Kidney glomerular epithelial cell (primary cell): ENCODE results near the gene ALK.
"Not testable (repeated sequence)": the region's sequence is repeated elsewhere in the genome, so short reads cannot be mapped to it uniquely, and the experiment has no call there.

Experiments
- DNase-seq: peaks from one replicate; lab custom pipeline; 2025; lab: John Stamatoyannopoulos, UW

The ALK gene

DNA sequence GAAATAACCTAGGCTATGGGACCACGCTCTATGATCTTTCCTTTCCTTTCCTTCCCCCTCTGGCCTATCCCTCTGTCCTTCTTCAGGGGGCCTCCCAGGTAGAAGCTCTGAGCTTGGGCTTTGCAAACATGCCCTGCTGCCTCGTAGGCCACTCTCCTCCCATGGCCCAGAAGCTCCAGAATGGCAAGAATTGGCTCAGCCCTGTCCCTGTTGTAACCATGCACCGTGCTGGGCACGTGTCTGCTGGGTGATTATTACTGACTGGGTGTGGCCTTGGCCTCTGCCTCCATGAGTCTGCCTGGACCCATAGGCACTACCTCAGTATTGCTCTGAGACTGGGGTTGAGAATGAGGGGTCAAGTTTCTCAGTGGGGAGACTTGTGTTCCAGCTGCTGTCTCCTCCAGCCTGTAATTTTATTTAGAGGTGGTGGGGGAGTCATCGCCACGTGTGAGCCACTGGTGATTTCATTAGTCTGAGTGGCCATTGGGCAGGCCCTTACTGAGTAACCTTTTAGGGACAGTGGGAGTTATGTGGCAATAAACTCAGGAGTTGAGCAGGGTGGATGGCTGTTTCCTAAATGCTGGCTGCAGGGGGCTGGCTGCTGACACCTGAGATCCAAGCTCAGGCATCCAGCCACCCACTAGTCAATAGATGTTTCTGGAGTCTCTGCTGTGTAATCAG, 648.2 kb downstream of the ALK start:
- no peak for DNase-seq

DNA sequence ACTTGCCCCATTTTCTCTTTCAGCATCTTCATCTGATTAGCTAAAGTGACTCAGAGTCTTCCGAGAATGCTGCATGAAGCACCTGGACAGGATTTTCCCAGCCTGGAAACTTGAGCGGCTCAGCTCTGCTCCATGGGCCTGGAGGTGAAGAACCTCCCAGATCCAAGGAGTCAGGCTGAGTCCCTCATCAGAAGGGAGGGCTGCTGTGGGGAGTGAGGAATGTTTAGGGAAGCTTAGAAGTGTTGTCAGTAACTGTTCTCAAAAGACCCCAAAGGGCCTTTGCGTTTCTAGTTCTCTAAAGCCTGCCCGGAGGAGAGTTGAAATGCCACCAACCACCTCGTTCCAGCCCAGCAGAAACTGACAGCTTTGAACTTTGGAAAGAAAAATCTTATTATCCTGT, 649.1 kb downstream of the ALK start:
- DNase-seq, result no peak

DNA sequence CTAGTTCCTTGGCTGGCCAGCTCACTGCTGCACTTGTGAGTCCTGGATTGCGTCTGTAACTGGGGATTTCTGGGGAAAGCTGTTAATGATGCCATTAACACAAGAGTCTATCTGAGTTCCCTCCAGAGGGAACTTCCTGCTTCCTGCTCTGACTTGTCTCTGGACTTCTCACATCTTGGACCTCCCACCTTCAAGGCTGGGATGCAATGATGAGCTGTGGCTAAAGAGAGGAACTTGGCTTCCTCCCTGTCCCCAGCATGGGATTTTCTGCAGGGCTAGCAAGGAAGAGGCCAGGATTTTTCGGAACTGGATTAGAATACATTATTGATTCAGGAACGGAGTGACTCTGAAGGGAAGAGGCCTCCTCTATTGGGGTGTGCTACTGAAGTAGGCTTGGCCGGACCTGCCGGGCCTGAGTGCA, 650.7 kb downstream of the ALK start:
- no peak for DNase-seq

DNA sequence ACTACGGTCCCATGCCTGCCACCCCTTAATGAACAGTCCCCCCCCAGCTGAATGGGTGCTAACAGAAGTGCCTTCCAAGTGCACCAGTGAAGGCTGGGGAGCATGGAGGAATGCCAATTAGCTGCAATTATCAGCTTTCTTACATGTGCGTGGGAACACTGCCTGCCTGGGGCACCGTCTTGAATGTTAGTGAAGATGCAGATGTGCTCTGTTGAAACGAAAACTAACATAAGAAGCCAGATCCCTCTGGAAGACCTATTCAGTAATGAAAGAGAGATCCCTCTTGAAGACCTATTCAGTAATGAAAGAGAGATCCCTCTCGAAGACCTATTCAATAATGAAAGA, 651.6 kb downstream of the ALK start:
- DNase-seq, result no peak

DNA sequence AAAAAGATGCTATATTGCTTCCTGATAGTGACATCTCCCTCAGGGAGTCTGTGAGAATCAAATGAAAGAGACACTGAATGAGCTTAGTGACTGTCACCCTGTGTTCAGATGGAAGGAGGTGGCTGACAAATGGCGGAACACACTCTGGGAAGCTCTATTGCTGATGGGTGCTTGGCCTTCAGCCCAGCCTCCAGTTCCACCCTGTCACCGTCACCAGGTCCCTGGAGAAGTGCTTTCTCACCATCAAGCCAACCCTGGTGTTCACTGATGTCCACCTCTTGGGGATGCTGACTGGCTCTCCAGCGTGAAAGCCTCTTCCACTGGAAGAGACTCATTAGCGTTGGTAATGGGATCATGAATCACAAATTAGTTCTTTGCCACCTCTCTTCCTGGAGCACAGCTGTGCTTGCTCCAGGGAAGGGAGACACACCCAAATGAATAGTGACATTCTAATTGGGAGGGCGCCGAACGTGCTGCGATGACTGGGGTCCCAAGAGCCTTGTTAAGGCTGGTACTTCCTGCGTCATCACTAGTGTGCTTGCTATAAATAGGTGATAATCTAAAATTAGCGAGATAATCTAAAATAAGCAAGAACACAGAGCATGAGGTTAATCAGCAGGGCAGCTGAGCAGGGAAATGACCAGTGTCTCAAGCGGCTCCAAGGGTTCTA, 652.2 kb downstream of the ALK start:
- no peak for DNase-seq

DNA sequence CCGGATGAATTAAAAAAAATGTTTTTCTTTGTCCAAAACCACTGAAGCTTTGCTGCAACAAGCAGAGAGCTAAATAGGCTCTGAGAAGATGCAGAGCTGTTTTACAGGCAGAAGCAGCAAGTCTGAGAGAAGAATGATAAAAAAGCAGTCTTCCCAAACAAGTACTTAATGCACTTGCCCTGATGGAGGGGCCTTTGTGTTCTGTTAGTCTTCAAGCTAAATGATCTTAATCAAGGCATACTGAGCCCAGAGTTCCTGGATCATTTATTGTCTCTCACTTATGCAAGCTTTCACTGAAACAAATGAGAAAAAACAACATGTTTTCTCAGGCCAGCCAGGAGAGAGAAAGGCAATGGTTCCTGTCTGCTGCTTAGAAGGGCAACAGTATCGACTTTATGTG, 653.7 kb downstream of the ALK start:
- DNase-seq, result no peak

DNA sequence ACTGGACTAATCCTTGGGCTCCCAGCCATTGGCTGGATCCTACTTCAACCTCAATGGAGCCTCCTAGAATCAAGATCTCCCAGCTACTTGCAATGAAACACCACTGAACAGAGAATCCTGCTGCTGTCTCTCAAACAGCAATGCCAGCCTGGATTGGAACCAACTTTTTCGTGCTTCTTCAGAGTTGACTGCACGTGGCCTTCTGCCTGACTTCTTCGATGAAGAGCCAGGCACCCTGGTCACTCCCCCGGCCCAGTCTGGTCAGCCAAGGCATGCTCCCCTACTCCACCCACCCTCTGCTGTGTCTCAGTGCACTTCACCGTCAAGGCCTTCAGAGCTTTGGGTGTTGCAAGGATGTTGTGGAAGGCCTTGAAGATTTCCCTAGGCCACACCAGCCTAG, 657.5 kb downstream of the ALK start:
- DNase-seq, result no peak

DNA sequence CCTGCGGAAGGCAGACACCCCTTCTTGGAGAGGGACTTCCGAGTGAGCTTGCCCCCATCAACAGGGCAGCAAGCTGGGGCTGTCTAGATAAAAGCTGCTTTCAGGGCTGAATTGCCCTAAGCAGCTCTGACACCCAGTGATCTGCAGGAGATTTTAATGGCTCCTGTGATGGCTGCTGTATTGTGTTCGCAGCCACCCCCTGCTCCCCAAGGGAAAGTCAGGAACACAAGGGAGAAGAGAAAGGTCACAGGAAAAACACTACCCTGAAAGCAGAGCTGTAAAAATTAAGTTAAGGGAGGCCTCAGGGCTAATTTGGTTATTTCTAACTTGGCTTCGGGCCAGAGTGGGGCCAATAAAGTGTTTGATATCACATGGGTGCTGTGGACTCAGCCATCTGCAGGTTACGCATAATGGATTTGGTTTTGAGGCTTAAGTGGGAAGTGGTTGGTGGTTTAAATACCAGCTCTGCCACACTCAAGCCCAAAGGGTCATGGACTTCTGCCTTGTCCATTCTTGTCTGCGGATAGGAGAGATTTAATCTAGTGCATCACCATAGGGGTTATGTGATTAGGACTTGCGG, 658.6 kb downstream of the ALK start:
- DNase-seq, result no peak

DNA sequence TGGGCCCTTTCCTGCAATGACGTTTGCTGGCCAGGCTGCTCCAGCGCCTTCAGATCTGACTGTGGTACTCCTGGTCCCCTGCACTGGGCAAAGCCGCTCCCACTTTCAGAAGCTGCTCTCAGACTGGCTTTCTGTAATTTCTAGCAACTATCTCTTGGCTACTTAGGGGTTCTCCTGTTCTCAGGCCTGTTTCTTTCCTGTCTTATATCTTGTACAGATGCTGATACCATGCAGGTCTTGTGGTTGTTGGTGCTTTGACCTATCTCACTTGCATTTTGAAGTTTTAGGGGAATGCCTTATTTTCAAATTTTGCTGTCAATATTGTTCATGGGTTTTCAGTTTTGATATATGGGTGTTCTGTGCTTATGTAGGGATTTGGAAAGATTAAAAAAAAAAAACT, 660.4 kb downstream of the ALK start:
- no peak for DNase-seq

DNA sequence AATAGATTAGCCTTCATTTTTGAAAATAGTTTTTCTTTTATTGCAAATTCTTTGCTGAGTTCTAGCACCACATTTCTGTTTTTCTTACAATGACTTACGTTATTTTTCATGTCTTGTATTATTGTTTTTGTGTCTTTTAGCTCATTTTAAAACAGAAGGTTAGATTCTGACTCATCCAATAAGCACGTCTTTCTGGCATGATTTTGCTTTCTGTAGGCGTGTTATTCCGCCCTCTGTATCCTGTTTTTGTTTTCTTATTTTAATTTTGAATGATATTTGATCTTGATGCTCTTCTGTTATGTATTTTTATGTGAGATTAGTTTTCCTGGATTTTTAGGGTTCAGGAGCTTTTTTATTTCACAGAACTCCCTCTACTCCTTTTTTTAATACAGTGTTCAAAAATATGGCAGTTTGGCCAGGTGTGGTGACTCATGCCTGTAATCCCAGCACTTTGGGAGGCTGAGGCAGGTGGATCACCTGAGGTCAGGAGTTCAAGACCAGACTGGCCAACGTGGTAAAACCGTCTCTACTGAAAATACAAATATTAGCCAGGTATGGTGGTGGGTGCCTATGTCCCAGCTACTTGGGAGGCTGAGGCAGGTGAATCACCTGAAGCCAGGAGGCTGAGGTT, 661.1 kb downstream of the ALK start:
- peak; percentile 0 for DNase-seq

DNA sequence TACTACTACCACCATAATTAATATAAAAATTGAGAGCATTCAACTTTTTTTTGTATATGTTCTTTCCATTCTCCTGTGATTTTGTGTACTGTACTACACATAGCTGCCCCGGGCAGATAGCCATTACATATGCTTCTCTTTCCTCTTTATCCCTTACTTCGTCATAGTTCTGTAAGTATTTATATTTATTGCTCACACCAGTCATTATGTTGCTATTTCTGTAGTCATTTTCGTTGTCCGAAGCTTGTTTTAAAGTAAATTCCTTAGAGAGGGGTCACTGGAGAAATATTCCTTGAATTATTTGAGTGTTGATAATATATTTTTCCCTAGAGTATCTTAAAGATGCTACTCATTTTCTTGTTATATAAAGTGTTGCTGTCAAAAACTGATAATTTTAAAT, 662.2 kb downstream of the ALK start:
- DNase-seq, result no peak

DNA sequence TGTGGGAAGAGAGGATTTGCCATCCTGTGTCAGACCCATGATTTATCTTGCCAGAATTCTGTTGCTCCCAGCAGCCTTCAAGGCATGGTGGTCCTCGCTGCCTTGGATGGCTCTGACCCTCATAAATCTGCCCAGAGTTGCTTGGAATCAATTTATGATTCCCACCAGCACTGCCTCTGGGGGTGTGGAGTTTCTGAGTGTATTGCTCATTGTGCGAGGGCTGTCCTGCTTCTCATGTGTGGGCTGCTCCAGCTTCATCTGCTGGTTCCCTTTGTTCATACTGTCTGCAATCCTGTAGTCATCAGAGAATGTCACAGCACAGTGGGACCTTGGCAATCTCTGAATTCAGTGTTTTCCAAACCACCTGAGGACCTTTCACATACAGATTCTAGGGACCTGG, 666.4 kb downstream of the ALK start:
- DNase-seq, result no peak

DNA sequence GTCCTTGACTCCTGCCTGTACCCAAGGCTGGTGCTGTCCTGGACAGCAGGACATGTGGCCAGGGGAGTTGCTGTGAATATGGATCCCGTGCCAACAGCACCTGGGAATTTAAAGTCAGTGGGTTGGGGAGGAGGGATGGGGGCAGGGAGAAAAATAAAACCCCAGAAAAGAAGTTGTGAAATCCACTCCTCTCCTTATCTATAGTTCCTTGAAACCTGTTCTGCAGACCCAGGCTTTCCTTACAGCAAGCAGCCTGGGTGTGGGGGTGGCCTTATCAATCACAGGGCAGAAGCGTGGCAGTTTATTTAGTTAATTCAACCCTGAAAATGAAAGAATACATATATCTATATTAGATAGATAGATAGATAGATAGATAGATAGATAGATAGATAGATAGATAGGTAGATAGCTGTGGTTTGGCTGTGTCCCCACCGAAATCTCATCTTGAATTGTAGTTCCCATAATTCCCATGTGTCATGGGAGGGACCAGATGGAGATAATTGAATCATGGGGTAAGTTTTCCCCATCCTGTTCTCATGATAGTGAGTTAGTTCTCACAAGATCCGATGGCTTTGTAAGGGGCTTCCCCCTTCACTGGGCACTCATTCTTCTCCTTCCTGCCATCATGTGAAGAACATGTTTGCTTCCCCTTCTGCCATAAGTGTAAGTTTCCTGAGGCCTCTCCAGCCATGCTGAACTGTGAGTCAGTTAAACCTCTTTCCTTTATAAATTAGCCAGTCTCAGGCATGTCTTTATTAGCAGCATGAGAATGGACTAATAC, 667.7 kb downstream of the ALK start:
- DNase-seq, result not testable (repeated sequence)

DNA sequence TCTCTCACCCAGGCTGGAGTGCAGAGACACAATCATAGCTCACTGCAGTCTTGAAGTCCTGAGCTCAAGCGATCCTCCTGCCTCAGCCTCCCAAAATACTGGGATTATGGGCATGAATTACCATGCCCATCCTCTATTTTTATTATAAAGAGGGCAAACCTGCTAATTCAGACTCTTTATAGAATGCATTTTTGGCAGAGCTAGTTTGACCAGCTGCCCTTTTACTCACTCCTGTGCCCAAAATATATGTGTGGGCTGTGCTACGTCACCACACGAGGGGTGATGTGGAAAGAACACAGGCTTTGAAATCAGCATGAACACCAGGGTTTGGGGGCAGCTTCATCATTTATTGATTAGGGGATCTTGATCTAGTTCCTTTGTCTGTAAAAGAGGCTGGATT, 668.4 kb downstream of the ALK start:
- no peak for DNase-seq

DNA sequence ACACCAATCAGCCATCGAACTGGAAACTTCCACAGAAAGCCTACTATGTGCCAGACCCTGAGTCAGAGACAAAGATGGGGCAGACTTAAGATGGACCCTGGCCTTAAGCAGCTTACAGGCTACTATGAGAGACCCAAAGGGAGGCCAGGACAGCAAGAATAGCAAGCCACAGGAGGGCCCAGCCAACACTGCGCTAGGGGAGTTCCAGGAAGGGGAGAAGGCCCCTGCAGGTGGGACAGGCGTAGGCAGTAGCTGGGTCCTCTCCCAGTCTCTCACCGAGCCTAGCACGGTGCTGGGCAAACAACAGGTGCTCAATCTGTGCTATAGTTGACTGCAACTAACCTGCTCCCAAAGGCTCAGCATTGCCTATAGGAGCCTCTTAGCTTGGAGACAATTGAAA, 670.0 kb downstream of the ALK start:
- no peak for DNase-seq

DNA sequence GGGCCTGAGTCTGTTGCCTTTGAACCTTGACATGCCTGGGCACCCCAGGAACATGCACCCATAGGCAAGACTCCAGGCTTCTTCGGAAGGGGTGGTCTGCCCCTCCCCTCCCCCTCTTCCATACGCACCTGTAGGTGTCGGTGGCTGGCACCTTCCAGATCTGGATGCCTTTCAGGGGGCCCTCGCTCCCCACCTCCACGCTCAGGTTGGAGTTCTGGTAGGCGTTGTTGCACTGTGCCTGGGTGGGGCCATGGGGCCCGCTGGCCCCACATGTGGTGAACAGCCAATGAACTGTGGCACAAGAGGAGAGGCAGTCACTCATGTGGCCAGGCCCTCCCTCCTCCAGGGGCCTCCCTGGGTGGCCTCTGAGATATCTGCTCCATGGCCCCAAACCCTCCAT, 670.4 kb downstream of the ALK start:
- DNase-seq, result no peak

DNA sequence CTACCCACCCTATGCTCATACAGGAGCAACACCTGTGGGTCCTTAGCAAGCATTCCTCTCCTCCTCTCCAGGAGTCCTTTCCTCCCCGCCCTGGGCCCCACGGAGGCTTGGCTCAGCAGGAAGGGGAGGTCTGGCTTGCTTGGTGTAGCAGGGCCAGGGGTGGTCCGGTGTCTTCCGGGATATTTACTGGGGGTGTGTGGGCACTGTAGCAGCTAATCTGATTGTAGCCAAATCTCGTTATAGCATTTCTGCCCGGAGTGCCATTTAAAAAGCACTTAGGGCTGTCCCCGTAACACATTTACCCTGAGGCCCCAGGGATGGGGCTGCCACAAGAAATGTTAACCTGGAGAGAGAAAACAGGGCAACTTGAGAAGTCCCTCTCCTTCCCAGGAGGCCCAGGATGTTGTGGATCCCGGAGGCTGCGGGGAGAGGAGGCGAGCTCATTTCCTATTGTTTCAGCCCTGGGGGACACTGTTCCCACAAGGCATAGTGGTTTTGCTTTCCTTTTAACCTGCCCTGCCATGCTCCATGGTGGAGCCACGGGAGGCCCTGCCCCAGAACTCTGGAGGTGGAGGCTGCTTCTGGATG, 671.6 kb downstream of the ALK start:
- DNase-seq, result no peak

DNA sequence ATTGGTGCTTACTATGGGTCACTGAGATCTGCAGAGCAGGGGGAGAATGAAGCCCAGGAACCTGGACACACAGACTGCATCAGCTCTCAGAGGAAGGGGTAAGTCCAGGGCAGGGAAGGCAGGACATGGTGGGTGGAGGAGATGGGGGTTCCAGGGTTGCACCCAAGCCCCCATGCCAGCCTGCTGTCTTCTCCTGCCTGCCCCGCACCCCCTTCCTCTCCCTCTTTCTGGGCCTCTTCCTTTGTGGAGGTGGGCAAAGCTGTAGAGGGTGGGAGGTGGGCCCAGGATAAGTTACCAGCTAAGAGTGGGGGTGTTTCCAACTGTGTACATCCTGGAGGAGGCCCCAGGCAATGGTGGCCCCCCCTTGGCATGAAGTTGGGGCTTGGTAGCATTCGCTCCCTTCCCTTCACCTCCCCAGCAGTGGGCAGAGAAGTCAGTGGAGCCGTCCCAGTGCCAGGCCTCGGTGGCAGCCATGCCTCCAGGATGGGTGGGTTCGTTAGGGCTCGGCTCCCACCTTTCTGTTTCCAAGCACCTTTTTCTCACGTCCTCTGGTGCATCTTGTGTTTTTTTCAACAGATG, 674.0 kb downstream of the ALK start:
- no peak for DNase-seq

DNA sequence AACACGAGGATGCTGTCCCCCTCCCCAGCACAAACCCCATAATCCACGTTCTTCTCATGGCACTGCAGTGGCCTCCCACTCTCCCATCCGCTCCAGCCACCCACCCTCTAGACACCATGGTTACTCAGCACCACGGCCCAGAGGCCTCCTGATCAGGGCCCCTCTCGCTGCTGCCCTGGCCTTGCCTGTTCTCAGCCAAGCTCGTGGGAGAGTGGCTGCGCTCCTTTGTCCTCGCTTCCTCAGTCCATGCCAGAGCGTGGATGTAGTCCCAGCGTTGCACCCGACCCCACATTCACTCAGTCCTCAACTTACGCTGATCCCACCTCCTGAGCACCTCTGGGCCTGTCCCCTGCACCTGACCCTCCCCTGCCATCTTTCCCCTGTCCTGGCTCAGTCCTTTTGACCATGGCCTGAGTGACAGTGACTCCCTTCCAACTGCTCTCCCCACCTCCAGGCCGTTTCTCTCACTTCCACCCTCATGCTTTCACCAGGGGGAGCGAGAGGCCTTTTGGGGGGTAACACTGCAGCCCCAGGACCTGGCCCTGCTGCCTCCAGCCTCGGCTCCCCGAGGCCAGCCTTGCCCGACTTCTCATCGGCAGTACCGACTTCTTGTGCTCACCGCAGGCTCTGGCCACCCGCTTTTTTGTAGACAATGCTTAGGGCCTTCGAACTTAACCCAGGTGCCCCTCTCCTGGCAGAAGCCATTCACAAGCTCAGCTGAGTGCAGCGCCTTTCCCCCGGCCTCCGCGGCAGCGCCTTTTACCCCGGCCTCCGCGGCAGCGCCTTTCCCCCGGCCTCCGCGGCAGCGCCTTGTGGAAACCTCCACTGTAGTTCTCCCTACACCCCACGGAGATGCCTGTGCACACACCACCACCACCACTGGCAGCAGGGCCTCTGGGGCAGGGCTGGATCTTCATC, 674.7 kb downstream of the ALK start:
- no peak for DNase-seq

DNA sequence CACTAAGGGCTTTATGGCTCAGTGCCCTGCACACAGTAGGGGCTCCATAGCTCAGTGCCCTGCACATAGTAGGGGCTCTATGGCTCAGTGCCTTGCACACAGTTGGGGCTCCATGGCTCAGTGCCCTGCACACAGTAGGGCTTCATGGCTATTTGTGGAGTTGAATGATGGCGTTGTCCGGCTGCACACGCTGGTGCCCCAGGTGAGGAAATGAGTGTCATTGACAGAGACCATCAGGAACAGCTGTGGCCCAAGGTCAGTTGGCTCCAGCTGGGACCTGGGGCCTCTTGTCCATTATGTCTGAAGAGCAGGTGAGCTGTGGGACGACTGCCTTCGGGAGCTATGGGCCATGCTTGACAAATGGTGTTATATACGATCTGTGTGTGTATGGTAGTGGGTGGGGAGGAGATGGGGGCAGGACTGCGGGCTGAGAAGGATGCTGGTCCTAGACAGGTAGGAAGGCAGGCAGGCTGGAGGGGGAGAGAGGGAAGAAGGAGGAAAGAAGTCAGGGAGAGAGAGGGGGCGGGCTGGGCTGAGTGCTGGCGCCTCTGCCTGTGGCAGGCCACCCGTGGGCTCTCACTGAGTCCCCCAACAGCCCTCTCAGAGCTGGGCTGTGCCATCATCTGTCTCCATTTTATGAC, 675.5 kb downstream of the ALK start:
- DNase-seq, result no peak
